ENCODE results near the gene EPHB1. TPM values are rescaled to one million over a fixed set of nuclear protein-coding genes. Genes with fewer than 3 reads are reported as not detected.

Gene EPHB1
- total RNA-seq, 1 experiment from 2014 or later: 0.86 TPM

DNA sequence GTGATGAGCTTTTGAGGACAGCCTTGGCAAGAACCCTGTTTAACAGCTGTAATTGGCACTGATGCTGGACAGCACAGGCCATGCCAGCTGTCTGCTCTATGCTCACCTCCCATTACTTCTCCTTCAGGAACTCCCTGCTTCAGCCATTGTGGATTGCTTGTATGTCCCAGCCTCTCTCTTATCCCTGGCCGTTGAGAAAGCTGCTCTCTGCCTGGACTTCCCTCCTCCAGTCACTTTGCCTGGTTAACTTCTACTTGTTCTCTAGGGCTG lies 444.5 kb downstream of the EPHB1 start:
- TF ChIP-seq ZFX (IDR thresholded peaks at IDR 0.05): no peak
- TF ChIP-seq, protein P1, sequence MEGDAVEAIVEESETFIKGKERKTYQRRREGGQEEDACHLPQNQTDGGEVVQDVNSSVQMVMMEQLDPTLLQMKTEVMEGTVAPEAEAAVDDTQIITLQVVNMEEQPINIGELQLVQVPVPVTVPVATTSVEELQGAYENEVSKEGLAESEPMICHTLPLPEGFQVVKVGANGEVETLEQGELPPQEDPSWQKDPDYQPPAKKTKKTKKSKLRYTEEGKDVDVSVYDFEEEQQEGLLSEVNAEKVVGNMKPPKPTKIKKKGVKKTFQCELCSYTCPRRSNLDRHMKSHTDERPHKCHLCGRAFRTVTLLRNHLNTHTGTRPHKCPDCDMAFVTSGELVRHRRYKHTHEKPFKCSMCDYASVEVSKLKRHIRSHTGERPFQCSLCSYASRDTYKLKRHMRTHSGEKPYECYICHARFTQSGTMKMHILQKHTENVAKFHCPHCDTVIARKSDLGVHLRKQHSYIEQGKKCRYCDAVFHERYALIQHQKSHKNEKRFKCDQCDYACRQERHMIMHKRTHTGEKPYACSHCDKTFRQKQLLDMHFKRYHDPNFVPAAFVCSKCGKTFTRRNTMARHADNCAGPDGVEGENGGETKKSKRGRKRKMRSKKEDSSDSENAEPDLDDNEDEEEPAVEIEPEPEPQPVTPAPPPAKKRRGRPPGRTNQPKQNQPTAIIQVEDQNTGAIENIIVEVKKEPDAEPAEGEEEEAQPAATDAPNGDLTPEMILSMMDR (IDR thresholded peaks at IDR 0.05 in 2 of 3, conservative IDR thresholded peaks at IDR 0.05 in 1 of 3; ENCODE audit: borderline replicate concordance in 1 of 3, insufficient read depth in 1 of 3, low read depth in 2 of 3, low read length in 2 of 3): no peak
- TF ChIP-seq, protein P2, sequence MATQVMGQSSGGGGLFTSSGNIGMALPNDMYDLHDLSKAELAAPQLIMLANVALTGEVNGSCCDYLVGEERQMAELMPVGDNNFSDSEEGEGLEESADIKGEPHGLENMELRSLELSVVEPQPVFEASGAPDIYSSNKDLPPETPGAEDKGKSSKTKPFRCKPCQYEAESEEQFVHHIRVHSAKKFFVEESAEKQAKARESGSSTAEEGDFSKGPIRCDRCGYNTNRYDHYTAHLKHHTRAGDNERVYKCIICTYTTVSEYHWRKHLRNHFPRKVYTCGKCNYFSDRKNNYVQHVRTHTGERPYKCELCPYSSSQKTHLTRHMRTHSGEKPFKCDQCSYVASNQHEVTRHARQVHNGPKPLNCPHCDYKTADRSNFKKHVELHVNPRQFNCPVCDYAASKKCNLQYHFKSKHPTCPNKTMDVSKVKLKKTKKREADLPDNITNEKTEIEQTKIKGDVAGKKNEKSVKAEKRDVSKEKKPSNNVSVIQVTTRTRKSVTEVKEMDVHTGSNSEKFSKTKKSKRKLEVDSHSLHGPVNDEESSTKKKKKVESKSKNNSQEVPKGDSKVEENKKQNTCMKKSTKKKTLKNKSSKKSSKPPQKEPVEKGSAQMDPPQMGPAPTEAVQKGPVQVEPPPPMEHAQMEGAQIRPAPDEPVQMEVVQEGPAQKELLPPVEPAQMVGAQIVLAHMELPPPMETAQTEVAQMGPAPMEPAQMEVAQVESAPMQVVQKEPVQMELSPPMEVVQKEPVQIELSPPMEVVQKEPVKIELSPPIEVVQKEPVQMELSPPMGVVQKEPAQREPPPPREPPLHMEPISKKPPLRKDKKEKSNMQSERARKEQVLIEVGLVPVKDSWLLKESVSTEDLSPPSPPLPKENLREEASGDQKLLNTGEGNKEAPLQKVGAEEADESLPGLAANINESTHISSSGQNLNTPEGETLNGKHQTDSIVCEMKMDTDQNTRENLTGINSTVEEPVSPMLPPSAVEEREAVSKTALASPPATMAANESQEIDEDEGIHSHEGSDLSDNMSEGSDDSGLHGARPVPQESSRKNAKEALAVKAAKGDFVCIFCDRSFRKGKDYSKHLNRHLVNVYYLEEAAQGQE (IDR thresholded peaks at IDR 0.05; ENCODE audit: low read depth): no peak
- TF ChIP-seq FOSL1 (IDR thresholded peaks at IDR 0.05; ENCODE audit: low read depth): no peak
- TF ChIP-seq, protein P3, sequence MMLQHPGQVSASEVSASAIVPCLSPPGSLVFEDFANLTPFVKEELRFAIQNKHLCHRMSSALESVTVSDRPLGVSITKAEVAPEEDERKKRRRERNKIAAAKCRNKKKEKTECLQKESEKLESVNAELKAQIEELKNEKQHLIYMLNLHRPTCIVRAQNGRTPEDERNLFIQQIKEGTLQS (IDR thresholded peaks at IDR 0.05): no peak
- TF ChIP-seq EZH2 (IDR thresholded peaks at IDR 0.05): no peak
- no peak for TF ChIP-seq YY1 (IDR thresholded peaks at IDR 0.05; ENCODE audit: extremely low read depth, insufficient replicate concordance, low read depth, low read length)
- TF ChIP-seq EGR1 (IDR thresholded peaks at IDR 0.05; ENCODE audit: low read depth): no peak
- TF ChIP-seq, protein P4, sequence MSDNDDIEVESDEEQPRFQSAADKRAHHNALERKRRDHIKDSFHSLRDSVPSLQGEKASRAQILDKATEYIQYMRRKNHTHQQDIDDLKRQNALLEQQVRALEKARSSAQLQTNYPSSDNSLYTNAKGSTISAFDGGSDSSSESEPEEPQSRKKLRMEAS (IDR thresholded peaks at IDR 0.05): no peak
- TF ChIP-seq ZNF274 (IDR thresholded peaks at IDR 0.05; ENCODE audit: low read depth, low read length): no peak
- TF ChIP-seq SP1 (IDR thresholded peaks at IDR 0.05; ENCODE audit: low read depth): no peak
- no peak for TF ChIP-seq SRF (IDR thresholded peaks at IDR 0.05; ENCODE audit: low read depth)
- no peak for TF ChIP-seq JUND (IDR thresholded peaks at IDR 0.05)
- TF ChIP-seq POLR2AphosphoS5 (IDR thresholded peaks at IDR 0.05; ENCODE audit: low read depth, low read length): no peak
- TF ChIP-seq, protein P5, sequence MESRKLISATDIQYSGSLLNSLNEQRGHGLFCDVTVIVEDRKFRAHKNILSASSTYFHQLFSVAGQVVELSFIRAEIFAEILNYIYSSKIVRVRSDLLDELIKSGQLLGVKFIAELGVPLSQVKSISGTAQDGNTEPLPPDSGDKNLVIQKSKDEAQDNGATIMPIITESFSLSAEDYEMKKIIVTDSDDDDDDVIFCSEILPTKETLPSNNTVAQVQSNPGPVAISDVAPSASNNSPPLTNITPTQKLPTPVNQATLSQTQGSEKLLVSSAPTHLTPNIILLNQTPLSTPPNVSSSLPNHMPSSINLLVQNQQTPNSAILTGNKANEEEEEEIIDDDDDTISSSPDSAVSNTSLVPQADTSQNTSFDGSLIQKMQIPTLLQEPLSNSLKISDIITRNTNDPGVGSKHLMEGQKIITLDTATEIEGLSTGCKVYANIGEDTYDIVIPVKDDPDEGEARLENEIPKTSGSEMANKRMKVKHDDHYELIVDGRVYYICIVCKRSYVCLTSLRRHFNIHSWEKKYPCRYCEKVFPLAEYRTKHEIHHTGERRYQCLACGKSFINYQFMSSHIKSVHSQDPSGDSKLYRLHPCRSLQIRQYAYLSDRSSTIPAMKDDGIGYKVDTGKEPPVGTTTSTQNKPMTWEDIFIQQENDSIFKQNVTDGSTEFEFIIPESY (IDR thresholded peaks at IDR 0.05; ENCODE audit: extremely low read depth, insufficient replicate concordance, low read length): no peak
- TF ChIP-seq CBX3 (IDR thresholded peaks at IDR 0.05; ENCODE audit: low read depth): no peak
- no peak for TF ChIP-seq RAD21 (IDR thresholded peaks at IDR 0.05; ENCODE audit: low read depth)
- intact Hi-C loops (cut with micrococcal nuclease): no loop called here

More for the DNA sequence above, 444.5 kb downstream of the EPHB1 start:
- Histone ChIP-seq H3K79me2 (ENCODE audit: insufficient read depth, low read length) (no peaks in the 10 kb centered on the region), H2AFZ (ENCODE audit: low read depth, low read length, poor library complexity, severe bottlenecking) (no peak overlapping the region), H3K9ac (ENCODE audit: low read length) (no peak overlapping the region), H4K20me1 (ENCODE audit: insufficient read depth) (no peaks in the 10 kb centered on the region), H3K27me3 (ENCODE audit: insufficient read depth, low read length) (peaks cover 17% of the 10 kb centered on the region), H3K27ac (ENCODE audit: low read depth, low read length) (no peak overlapping the region), H3K36me3 (ENCODE audit: control insufficient read depth in 1 of 2, insufficient read depth in 2 of 2, low read length in 2 of 2) (no peaks in the 10 kb centered on the region), H3K9me2 (ENCODE audit: insufficient read depth) (no peaks in the 10 kb centered on the region), H3K4me2 (ENCODE audit: low read length) (no peak overlapping the region), H3K4me3 (replicated peaks in 1 of 2; ENCODE audit: low read depth in 1 of 2, low read length in 2 of 2) (no peak overlapping the region), H3K4me1 (ENCODE audit: control insufficient read depth in 1 of 2, insufficient read depth in 2 of 2, low read length in 2 of 2) (no peaks in the 10 kb centered on the region), H3K9me3 (ENCODE audit: control insufficient read depth in 1 of 2, insufficient read depth in 1 of 2, low read depth in 1 of 2, low read length in 2 of 2) (no peaks in the 10 kb centered on the region)
- ATAC-seq: no peak
- no TSS peak for BruUV-seq (replicated peaks)
- CTCF ChIA-PET: interaction anchor here (1.2 kb wide), 1 partner anchor 445 kb away, joined by 3 read pairs; no protein-coding TSS in a partner anchor
- POLR2A ChIA-PET: no interaction called here
- RAD21 ChIA-PET (ENCODE audit: low non-redundant PET in 1 of 2, low total read pairs in 2 of 2, uncharacterized antibody in 2 of 2, unreplicated experiment in 2 of 2): no interaction called here
- DNase-seq (ENCODE audit: low read depth, low spot score): no peak

All from HCT116 (cell line).